ENCODE measurements around the gene TOPAZ1. TPM values are rescaled to one million over a fixed set of nuclear protein-coding genes. Genes with fewer than 3 reads are reported as not detected.
A peak's percentile ranks its signal among the peaks of the same experiment; 100 is the strongest.

Gene TOPAZ1
- total and polyA plus RNA-seq, 2 donors, result not detected

- DNase-seq (ENCODE audit: extremely low spot score), result no peak
- Histone ChIP-seq H3K4me1 (ENCODE audit: insufficient read depth) (no peaks in the 10 kb centered on the region), H3K36me3 (ENCODE audit: insufficient read depth) (no peaks in the 10 kb centered on the region), H3K27ac (ENCODE audit: low read depth) (no peak overlapping the region), H3K4me3 (ENCODE audit: low read depth, low read length) (no peak overlapping the region)
- WGBS, result 91% methylated on average over 6 of the region's 6 CpGs
Measured at GRCh38 chr3:44234648-44235268, 6.9 kb upstream of the TOPAZ1 start.

- DNase-seq (ENCODE audit: extremely low spot score), result peak; percentile 70
- no peaks in the 10 kb centered on the region for H3K36me3 ChIP-seq (ENCODE audit: insufficient read depth)
- H3K27ac ChIP-seq (ENCODE audit: low read depth), result no peak overlapping the region
- H3K4me1 ChIP-seq (ENCODE audit: insufficient read depth), result no peaks in the 10 kb centered on the region
- 29% methylated on average over 16 of the region's 16 CpGs for WGBS
- no peak overlapping the region for H3K4me3 ChIP-seq (ENCODE audit: low read depth, low read length)
Measured at GRCh38 chr3:44235604-44236484, 5.8 kb upstream of the TOPAZ1 start.

- H3K4me1 ChIP-seq (ENCODE audit: insufficient read depth), result no peaks in the 10 kb centered on the region
- WGBS, result 40% methylated on average over 4 of the region's 4 CpGs
- H3K36me3 ChIP-seq (ENCODE audit: insufficient read depth), result no peaks in the 10 kb centered on the region
- H3K4me3 ChIP-seq (ENCODE audit: low read depth, low read length), result no peak overlapping the region
- DNase-seq (ENCODE audit: extremely low spot score), result no peak
- no peak overlapping the region for H3K27ac ChIP-seq (ENCODE audit: low read depth)
Measured at GRCh38 chr3:44236485-44236908, 5.2 kb upstream of the TOPAZ1 start.

- Histone ChIP-seq H3K4me3 (ENCODE audit: low read depth, low read length) (no peak overlapping the region), H3K36me3 (ENCODE audit: insufficient read depth) (no peaks in the 10 kb centered on the region), H3K4me1 (ENCODE audit: insufficient read depth) (no peaks in the 10 kb centered on the region), H3K27ac (ENCODE audit: low read depth) (no peak overlapping the region)
- 68% methylated on average over 2 of the region's 2 CpGs for WGBS
- no peak for DNase-seq (ENCODE audit: extremely low spot score)
Measured at GRCh38 chr3:44237161-44237560, 4.5 kb upstream of the TOPAZ1 start.

- 65% methylated on average over 3 of the region's 3 CpGs for WGBS
- Histone ChIP-seq H3K4me1 (ENCODE audit: insufficient read depth) (no peaks in the 10 kb centered on the region), H3K36me3 (ENCODE audit: insufficient read depth) (no peaks in the 10 kb centered on the region), H3K27ac (ENCODE audit: low read depth) (no peak overlapping the region), H3K4me3 (ENCODE audit: low read depth, low read length) (no peak overlapping the region)
- no peak for DNase-seq (ENCODE audit: extremely low spot score)
Measured at GRCh38 chr3:44237665-44238064, 4.0 kb upstream of the TOPAZ1 start.

- Histone ChIP-seq H3K27ac (ENCODE audit: low read depth) (no peak overlapping the region), H3K36me3 (ENCODE audit: insufficient read depth) (no peaks in the 10 kb centered on the region), H3K4me1 (ENCODE audit: insufficient read depth) (no peaks in the 10 kb centered on the region), H3K4me3 (ENCODE audit: low read depth, low read length) (no peak overlapping the region)
- WGBS, result 44% methylated on average over 2 of the region's 2 CpGs
- DNase-seq (ENCODE audit: extremely low spot score), result no peak
Measured at GRCh38 chr3:44238889-44239288, 2.8 kb upstream of the TOPAZ1 start.

- Histone ChIP-seq H3K27ac (ENCODE audit: low read depth) (no peak overlapping the region), H3K4me3 (ENCODE audit: low read depth, low read length) (no peak overlapping the region), H3K4me1 (ENCODE audit: insufficient read depth) (no peaks in the 10 kb centered on the region), H3K36me3 (ENCODE audit: insufficient read depth) (no peaks in the 10 kb centered on the region)
- 82% methylated on average over 1 of the region's 1 CpG for WGBS
- no peak for DNase-seq (ENCODE audit: extremely low spot score)
Measured at GRCh38 chr3:44240061-44240460, 1.6 kb upstream of the TOPAZ1 start.

GRCh38 chr3:44242721-44243120, 1.0 kb downstream of the TOPAZ1 start:
- H3K36me3 ChIP-seq (ENCODE audit: insufficient read depth), result no peaks in the 10 kb centered on the region
- WGBS, result 85% methylated on average over 3 of the region's 3 CpGs
- DNase-seq (ENCODE audit: extremely low spot score), result no peak
- no peak overlapping the region for H3K4me3 ChIP-seq (ENCODE audit: low read depth, low read length)
- no peaks in the 10 kb centered on the region for H3K4me1 ChIP-seq (ENCODE audit: insufficient read depth)
- H3K27ac ChIP-seq (ENCODE audit: low read depth), result no peak overlapping the region

- Histone ChIP-seq H3K4me1 (ENCODE audit: insufficient read depth) (no peaks in the 10 kb centered on the region), H3K36me3 (ENCODE audit: insufficient read depth) (no peaks in the 10 kb centered on the region), H3K4me3 (ENCODE audit: low read depth, low read length) (no peak overlapping the region), H3K27ac (ENCODE audit: low read depth) (no peak overlapping the region)
- DNase-seq (ENCODE audit: extremely low spot score), result no peak
- 75% methylated on average over 1 of the region's 1 CpG for WGBS
Measured at GRCh38 chr3:44248152-44248551, 6.5 kb downstream of the TOPAZ1 start.

GRCh38 chr3:44252332-44252959, 10.8 kb downstream of the TOPAZ1 start:
- Histone ChIP-seq H3K27ac (ENCODE audit: low read depth) (no peak overlapping the region), H3K4me1 (ENCODE audit: insufficient read depth) (no peaks in the 10 kb centered on the region), H3K4me3 (ENCODE audit: low read depth, low read length) (no peak overlapping the region), H3K36me3 (ENCODE audit: insufficient read depth) (no peaks in the 10 kb centered on the region)
- WGBS, result 43% methylated on average over 5 of the region's 5 CpGs
- DNase-seq (ENCODE audit: extremely low spot score), result peak; percentile 17

GRCh38 chr3:44259404-44259803, 17.7 kb downstream of the TOPAZ1 start:
- Histone ChIP-seq H3K27ac (ENCODE audit: low read depth) (no peak overlapping the region), H3K36me3 (ENCODE audit: insufficient read depth) (no peaks in the 10 kb centered on the region), H3K4me3 (ENCODE audit: low read depth, low read length) (no peak overlapping the region), H3K4me1 (ENCODE audit: insufficient read depth) (no peaks in the 10 kb centered on the region)
- WGBS, result 91% methylated on average over 1 of the region's 1 CpG
- DNase-seq (ENCODE audit: extremely low spot score), result no peak

GRCh38 chr3:44264146-44264545, 22.5 kb downstream of the TOPAZ1 start:
- H3K4me1 ChIP-seq (ENCODE audit: insufficient read depth), result no peaks in the 10 kb centered on the region
- no peak for DNase-seq (ENCODE audit: extremely low spot score)
- 84% methylated on average over 1 of the region's 1 CpG for WGBS
- H3K27ac ChIP-seq (ENCODE audit: low read depth), result no peak overlapping the region
- no peaks in the 10 kb centered on the region for H3K36me3 ChIP-seq (ENCODE audit: insufficient read depth)
- no peak overlapping the region for H3K4me3 ChIP-seq (ENCODE audit: low read depth, low read length)

- Histone ChIP-seq H3K4me1 (ENCODE audit: insufficient read depth) (no peaks in the 10 kb centered on the region), H3K4me3 (ENCODE audit: low read depth, low read length) (no peak overlapping the region), H3K36me3 (ENCODE audit: insufficient read depth) (no peaks in the 10 kb centered on the region), H3K27ac (ENCODE audit: low read depth) (no peak overlapping the region)
- 26% methylated on average over 3 of the region's 3 CpGs for WGBS
- no peak for DNase-seq (ENCODE audit: extremely low spot score)
Measured at GRCh38 chr3:44265815-44266214, 24.1 kb downstream of the TOPAZ1 start.

GRCh38 chr3:44272191-44272590, 30.5 kb downstream of the TOPAZ1 start:
- no peaks in the 10 kb centered on the region for H3K36me3 ChIP-seq (ENCODE audit: insufficient read depth)
- DNase-seq (ENCODE audit: extremely low spot score), result no peak
- no peak overlapping the region for H3K27ac ChIP-seq (ENCODE audit: low read depth)
- WGBS, result 79% methylated on average over 2 of the region's 2 CpGs
- no peaks in the 10 kb centered on the region for H3K4me1 ChIP-seq (ENCODE audit: insufficient read depth)
- no peak overlapping the region for H3K4me3 ChIP-seq (ENCODE audit: low read depth, low read length)
